Activated gamma-delta T cell (primary cell): ENCODE data around the gene RNASET2.
"Not testable (repeated sequence)": the region's sequence is repeated elsewhere in the genome, so short reads cannot be mapped to it uniquely, and the experiment has no call there.

Experiments used
- DNase-seq: peaks from one replicate; lab custom pipeline; 2025; lab: John Stamatoyannopoulos, UW

Gene RNASET2

DNA sequence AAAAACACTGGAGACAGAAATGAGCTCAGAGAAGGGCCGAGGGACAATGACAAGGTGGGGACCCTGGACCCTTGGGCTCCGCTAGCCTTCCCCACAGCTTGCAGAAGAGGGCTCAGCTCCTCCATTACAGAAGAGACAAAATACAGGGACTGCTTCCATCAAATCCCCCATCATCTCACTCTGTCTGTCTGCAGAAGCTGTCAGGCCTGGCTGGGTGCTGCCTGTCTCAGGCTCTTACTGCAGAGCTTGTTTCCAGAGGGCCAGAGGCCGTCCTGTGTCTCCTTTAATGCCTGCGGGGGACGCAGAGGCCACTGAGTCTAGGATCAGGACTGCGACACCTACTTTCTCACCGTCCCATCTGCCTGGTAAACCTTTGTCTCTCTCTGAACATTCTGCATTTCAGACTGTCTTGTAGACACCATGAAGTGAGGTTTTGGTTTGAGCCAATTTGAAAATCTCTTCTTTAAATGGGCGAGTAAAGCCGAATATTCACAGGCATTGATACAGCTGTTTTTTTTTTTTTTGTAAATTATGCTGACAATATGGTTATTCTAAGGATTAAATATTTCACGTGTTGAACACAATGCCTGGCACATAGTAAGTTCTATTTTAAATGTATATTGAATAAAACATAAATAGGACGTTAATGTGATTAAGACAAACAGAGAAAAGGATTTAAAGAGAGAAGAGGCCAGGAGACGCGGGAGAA is 28.3 kb downstream of the RNASET2 start:
- no peak for DNase-seq

- DNase-seq: no peak
Observed at GRCh38 chr6:166927240-166927934, 29.0 kb downstream of the RNASET2 start.

DNA sequence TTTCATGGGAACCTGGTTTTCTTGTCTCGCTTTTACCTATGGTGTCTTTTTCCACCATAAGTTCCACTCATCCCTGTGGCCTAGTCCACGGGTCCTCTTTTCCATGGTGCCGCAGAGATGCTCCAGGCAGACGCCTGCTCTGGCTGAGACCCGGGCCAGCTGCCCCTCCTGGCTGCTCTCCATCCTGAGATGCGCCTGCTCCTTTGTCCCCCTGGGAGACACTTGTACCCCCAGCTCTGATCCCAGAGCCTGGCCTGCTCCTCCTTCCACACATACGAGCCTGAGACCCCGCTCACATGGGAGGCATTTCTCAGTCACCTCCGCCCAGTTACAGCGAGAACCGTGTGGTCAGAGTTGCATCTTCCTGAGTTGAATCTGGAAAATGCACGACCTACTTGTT is 29.6 kb downstream of the RNASET2 start:
- DNase-seq: no peak

GRCh38 chr6:166925141-166925996 is 31.0 kb downstream of the RNASET2 start:
- DNase-seq: no peak

DNA sequence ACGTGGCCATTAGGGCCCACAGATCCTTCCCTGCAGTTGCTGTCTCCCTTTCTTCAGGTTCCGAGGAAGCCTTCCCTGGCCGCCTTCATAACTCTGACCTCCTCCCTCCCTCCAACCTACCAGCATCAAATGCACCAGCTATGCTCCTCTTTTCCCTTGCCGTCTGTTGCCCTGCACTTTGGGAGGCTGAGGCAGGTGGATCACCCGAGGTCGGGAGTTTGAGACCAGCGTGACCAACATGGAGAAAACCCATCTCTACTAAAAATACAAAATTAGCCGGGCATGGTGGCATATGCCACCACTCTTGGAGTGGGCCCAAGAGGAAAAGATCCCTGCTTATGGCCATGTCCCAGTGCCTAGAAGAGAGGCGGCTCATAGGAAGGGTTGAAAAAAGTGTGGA is 31.8 kb downstream of the RNASET2 start:
- no peak for DNase-seq

DNA sequence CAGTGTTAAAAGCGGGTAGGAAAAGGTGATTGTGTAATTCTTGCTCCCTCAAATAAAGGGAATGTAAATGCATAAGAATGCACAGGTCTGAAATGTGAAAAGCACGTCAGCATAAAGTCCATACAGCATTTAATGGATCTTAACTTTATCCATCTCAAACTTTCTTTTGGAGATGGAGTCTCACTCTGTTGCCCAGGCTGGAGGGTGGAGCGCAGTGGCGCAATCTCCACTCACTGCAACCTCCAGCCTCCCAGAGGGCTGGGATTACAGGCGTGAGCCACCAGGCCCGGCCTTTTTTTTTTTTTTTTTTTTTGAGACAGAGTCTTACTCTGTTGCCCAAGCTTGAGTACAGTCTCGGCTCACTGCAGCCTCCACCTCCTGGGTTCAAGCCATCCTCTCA is 33.4 kb downstream of the RNASET2 start:
- no peak for DNase-seq

DNA sequence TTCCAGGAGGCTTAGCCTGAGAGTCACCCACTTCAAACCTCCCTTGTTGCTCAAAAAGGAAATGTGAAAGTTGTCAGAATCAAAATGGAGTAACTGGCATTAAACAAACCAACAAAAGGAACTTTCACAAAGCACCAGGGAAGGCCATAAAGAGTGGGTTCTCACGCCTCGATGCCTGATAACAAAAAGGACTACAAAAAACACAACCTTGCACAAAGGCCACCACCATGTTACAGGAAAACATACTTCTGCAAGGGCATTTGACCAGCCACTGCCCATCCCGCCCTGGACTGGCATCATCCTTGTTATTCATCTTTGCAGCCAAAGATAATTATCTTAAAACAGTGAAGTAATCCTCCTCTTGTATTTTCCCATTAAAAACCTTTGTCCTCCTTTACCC is 34.8 kb downstream of the RNASET2 start:
- no peak for DNase-seq

DNA sequence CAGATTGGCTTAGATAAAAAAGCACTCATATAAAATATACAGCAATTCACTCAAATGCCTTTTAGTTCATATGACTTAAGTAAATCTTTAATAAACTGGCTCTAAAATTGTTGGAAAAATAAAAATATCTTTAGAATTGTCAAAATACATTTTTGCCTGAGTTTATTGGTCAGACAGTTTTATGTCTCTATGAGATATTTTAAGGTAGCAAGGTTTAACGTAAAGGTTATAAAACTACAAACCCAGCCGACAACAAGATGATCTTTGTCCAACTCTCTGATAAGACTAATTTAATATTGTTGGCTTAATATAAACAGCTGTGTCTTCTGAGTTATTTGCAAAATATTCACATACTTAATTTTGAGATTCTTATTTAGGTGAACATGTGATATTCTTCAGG is 39.5 kb downstream of the RNASET2 start:
- no peak for DNase-seq

- DNase-seq: not testable (repeated sequence)
Observed at GRCh38 chr6:166915484-166915883, 40.9 kb downstream of the RNASET2 start.

GRCh38 chr6:166914952-166915351 is 41.4 kb downstream of the RNASET2 start:
- DNase-seq: not testable (repeated sequence)

DNA sequence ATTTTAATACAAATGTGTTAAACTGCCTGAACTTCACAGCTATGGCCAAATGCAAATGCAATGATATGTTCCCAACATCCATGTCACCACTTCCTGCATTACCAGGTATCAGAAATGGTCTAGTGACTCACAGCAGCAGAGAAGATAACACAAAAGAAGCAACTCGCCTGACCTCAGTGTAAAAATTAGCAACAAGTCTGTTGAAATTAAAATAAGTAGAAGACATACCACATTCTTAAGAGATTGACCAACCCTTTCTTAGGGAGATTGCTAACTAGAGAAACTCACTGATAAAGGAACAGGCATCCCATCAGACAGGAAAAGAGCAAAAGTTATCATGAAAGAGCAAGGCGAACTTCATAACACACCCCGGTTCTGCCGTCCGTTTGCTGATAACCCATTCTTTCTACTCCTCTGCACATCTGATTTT is 45.1 kb downstream of the RNASET2 start:
- no peak for DNase-seq

DNA sequence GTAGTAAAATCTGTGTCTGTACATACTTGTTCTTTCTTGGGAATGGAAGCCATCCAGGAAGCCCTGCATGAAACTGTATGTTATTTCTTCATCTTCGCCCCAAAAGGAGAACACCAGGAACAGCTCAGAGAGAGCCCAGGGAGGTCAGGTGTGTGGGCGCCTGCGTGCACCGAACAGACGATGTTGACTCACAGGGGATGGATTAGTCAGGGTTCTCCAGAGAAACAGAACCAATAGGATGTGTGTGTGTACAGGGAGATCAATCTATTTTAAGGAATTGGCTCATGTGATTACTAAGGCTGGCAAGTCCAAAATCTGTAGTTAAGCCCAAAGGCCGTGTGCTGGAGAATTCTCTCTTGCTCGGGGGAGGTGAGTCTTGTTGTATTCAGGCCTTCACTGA is 45.7 kb downstream of the RNASET2 start:
- DNase-seq: no peak

GRCh38 chr6:166908811-166909210 is 47.5 kb downstream of the RNASET2 start:
- DNase-seq: no peak

- no peak for DNase-seq
Observed at GRCh38 chr6:166907871-166908806, 48.2 kb downstream of the RNASET2 start.

- DNase-seq: no peak
Observed at GRCh38 chr6:166907373-166907841, 48.9 kb downstream of the RNASET2 start.

DNA sequence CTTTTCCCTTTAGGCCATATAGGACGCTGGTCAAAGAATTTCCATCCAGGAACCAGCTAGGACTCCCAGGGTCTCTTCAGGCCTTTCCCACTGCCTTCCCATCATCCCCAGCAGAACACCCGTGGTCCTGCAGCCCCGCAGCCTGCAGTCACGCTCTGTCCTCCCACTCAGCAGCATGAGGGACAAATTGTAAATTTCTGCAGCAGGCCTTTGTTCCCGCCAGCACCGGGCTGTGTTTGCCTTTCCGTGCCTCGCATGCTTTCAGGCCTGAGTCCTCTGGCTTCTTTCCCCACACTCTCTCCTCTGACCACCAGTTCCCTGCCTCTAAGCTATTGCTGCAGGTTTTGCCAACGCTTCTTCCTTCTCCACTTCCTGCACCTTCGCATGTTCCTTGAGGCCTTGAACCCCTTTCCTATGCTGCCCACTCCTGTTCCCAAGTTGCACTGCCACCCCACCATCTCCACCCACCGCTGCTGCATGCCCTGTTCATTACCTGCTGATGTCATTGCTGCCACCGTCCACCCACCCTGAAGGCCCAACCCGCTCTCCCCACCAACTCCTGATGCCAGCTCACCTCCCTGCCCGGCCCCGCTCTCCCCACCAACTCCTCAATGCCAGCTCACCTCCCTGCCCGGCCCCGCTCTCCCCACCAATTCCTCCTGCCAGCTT is 49.8 kb downstream of the RNASET2 start:
- no peak for DNase-seq

- no peak for DNase-seq
Observed at GRCh38 chr6:166905505-166906134, 50.7 kb downstream of the RNASET2 start.

DNA sequence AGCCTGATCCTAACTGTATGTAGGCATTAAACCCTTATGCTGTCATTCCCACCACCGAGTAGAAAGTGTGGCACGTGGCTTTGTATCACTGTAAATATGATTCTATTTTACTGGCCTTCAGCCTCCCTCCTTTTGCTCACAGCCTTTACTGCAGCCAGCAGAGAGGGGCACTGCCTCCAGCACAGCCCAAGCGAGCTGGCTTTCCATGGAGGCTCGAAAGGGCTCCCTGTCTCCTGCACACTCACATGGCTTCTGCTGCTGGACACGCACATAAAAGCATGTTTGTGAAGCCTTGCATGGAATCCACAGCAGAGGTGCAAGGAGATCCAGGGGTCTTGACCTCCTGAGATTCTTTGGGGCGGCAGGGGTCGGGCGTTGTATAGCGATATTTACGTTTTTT is 51.3 kb downstream of the RNASET2 start:
- DNase-seq: no peak

DNA sequence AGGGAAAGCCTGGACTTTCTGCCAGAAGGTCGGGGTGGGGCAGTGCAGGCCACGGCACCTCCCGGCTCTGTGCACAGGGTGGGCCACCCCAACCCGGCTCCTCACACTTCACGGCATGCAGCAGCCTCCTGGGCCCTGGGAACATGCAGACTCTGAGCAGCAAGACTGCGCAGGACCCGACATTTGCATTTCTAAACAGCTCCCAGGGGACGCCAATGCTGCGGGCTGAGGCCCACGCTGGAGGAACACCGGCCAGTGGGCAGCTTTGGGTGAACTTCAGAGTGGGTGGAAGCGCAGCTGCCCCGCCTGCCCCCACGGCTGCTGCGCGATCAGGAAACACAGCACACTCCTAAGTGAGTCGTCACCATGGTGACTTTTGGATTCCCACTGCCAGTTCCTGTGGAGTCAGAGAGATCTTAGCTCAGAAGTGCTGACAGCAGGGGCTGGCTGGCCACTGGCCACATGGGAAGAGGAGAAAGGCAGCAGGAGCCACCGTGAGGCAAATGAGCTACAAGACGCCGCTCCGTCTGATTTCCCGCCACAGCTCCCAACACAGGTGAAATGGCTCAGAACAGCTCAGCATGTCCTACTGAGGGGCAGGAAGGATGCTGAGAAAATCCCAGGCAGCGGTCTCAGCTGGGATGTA is 52.1 kb downstream of the RNASET2 start:
- no peak for DNase-seq

- DNase-seq: no peak
Observed at GRCh38 chr6:166903500-166903899, 52.9 kb downstream of the RNASET2 start.
